ENCODE results near the gene PCGF5.
A peak's percentile ranks its signal among the peaks of the same experiment; 100 is the strongest.
"Not testable (repeated sequence)": the region's sequence is repeated elsewhere in the genome, so short reads cannot be mapped to it uniquely, and the experiment has no call there.

Gene PCGF5

DNA sequence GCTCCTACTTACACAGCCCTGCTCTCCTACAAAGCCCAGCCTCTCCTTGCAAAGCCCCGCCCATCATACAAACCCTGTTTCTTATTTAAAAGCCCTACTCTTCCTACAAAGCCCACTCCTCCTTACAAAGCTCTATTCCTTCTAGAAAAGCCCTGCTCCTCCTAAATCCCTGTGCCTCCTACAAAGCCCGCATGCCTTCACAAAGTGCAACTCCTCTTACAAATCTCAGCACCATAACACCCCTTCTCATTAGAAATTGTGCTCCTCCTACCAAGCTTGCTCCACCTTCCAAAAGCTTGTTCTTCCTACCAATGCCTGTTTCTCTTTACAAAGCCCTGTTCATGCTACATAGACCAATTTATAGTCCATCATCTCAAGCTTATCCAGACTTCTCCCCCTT lies 66.1 kb downstream of the PCGF5 start:
- no peak for DNase-seq (ENCODE audit: low read depth in 2 of 2)

DNA sequence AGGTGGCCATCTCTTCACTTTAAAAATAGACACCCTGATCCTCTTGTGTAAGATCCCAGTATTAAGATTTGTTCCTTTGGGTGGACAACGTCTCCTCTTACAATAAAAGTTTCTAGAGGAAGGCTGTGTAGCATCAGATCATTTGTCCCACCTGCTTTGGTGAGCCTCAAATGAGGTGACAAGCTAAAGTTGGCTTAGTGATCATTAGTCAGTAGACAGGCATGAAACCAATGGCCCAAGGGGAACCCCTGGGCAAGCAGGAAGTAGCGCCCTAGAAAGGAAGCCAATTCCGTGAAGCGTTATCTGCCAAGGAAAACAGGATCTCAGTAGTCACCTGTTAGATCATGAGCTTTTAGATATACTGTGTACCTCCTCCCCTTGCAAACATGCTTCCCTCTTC lies 66.8 kb downstream of the PCGF5 start:
- DNase-seq (ENCODE audit: low read depth in 2 of 2), result no peak

GRCh38 chr10:91287912-91288311 lies 67.4 kb downstream of the PCGF5 start:
- no peak for DNase-seq (ENCODE audit: low read depth in 2 of 2)

DNA sequence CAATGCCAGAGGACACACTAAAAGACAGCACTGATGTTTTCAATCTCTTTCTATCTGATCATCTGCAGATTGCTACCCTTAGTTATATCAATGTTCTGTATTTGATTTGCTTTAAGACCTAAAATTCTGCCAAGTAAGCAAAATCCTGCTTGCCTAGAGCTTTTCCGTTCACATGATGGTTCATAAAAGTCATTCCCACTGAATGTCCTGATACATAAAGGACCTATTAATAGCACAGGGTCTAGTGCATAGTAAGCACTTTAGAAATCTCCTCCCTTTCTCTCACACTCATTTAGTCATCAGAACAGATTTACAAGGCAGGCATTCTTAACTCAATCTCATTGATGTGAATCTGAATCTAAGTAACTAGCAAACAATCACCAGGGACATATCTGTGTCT lies 68.8 kb downstream of the PCGF5 start:
- no peak for DNase-seq (ENCODE audit: low read depth in 2 of 2)

GRCh38 chr10:91290607-91291006 lies 70.1 kb downstream of the PCGF5 start:
- no peak for DNase-seq (ENCODE audit: low read depth in 2 of 2)

GRCh38 chr10:91294134-91294906 lies 73.9 kb downstream of the PCGF5 start:
- DNase-seq (ENCODE audit: low read depth in 2 of 2), result no peak

GRCh38 chr10:91295346-91295745 lies 74.9 kb downstream of the PCGF5 start:
- no peak for DNase-seq (ENCODE audit: low read depth in 2 of 2)

DNA sequence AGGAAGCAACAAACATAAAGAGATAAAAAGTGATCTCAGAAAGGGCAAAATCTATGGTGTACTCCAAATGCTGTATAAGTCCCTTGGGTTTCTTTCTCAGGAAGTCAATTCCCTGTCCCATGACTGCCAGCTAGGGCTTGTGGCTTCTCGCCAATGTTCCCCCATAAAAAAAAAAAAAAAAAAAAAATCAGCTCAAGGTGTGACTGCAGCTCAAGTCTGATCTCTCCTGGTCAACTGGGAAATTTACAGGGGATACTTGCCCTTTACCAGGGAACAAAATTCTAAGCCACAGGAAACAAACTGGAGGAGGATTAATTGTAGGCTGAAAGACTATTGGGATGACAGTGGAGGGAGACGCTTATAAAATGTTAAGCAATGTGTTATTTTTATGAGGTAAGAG lies 76.0 kb downstream of the PCGF5 start:
- DNase-seq (ENCODE audit: low read depth in 2 of 2), result no peak

- DNase-seq (ENCODE audit: low read depth in 2 of 2), result peak; percentile 48 to 59
These were observed 77.9 kb downstream of the PCGF5 start for GRCh38 chr10:91298224-91298871.

- DNase-seq (ENCODE audit: low read depth in 2 of 2), result no peak
These were observed 79.6 kb downstream of the PCGF5 start for GRCh38 chr10:91299999-91300575.

GRCh38 chr10:91302946-91303345 lies 82.5 kb downstream of the PCGF5 start:
- DNase-seq (ENCODE audit: low read depth in 2 of 2), result not testable (repeated sequence)

GRCh38 chr10:91305979-91306378 lies 85.5 kb downstream of the PCGF5 start:
- DNase-seq (ENCODE audit: low read depth in 2 of 2), result not testable (repeated sequence)

GRCh38 chr10:91307489-91307888 lies 87.0 kb downstream of the PCGF5 start:
- no peak for DNase-seq (ENCODE audit: low read depth in 2 of 2)

- DNase-seq (ENCODE audit: low read depth in 2 of 2), result no peak
These were observed 89.2 kb downstream of the PCGF5 start for GRCh38 chr10:91309711-91310110.

DNA sequence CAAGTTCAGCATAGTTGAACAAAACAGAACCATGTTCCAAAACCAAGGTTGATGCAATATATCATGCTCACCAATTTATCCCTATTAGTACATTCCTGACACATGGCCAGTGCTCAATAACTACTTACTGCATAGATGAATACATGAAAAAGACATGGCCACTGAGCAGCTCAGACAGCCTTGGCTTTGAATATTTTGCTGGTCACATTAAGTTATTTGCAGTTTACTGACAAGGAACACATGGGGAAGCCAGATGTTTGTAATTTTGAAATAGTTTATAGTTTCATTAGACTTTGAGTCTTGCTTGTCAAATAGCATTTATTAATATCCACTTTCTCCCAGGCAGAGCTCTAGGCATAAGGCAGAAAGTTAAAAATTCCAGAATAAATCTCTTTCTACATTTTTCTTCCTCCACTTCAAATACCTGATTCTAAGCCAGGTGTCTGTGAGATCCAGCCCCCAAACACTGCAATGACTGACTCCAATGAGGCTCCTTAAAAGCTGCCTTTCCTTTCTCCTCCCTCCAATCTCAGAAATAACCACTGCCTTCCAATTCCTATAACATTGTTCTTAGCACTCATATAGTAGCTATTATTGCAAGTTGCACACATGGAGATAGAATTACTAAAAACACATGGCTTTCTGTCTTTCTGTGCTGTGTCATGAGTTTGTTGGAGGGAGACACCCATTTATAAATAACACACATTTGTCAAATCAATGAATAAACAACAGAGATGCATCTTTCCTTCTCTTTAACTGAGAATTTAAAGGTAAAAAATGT lies 91.3 kb downstream of the PCGF5 start:
- no peak for DNase-seq (ENCODE audit: low read depth in 2 of 2)

DNA sequence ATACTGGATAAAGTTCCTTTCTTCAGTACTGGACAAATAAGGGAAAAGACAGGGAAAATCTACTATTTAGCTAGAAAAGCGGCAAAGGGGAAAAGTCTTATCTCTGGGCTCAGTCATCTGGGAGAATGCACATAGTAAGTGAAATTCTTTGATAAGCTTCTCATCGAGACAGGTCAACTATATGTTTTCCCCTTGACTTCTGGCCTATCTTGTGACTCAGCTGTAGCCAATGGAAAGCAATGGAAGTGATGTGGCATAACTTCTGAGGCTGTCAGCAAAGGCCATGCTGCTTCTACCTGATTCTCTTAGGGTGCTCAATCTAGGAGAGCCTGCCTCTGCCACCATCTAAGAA lies 91.9 kb downstream of the PCGF5 start:
- DNase-seq (ENCODE audit: low read depth in 2 of 2), result no peak

DNA sequence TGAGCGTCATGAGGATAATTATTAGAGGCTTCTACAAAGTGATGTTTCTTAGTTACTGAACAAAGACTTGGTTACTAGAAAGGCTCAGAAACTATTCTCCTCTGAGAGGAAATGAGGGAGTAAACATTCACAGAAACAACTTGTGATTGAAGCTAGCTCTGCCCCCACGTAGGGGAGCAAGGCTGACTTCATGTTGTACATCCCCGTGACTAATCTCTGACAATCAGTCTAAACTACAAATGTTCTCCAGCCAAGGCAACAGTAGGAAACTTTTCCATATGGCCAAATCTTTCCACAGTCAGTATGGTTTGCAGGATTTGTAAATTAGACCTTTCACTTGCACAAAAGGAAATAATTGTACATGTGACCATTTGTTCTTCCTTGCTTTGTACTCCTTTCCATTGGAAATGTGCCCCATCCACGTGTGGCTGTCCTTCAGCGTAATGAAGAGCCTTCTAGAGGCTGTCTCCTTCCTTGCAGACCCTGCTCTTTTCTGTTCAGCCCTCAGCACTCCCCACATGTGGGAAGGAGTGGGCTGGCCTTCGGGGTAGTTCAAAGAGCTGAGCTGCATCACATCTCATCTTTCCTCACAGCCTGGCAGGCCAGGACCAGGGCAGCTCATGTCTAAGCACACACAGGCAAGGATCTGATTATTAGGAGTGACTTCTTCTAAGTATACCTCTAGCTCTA lies 93.5 kb downstream of the PCGF5 start:
- no peak for DNase-seq (ENCODE audit: low read depth in 2 of 2)

GRCh38 chr10:91316486-91316885 lies 96.0 kb downstream of the PCGF5 start:
- no peak for DNase-seq (ENCODE audit: low read depth in 2 of 2)

- DNase-seq (ENCODE audit: low read depth in 2 of 2), result no peak
These were observed 97.1 kb downstream of the PCGF5 start for GRCh38 chr10:91317541-91317940.

GRCh38 chr10:91319336-91319735 lies 98.9 kb downstream of the PCGF5 start:
- no peak for DNase-seq (ENCODE audit: low read depth in 2 of 2)

DNA sequence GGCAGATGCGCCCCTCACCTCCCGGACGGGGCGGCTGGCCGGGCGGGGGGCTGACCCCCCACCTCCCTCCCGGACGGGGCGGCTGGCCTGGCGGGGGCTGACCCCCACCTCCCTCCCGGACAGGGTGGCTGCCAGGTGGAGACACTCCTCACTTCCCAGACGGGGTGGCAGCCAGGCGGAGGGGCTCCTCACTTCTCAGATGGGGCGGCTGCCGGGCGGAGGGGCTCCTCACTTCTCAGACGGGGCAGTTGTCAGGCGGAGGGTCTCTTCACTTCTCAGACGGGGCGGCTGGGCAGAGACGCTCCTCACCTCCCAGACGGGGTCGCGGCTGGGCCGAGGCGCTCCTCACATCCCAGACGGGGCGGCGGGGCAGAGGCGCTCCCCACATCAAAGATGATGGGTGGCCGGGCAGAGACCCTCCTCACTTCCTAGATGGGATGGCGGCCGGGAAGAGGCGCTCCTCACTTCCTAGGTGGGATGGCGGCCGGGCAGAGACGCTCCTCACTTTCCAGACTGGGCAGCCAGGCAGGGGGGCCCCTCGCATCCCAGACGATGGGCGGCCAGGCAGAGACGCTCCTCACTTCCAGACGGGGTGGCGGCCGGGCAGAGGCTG lies 102.9 kb downstream of the PCGF5 start:
- DNase-seq (ENCODE audit: low read depth in 2 of 2), result not testable (repeated sequence)

Data from stimulated activated CD8-positive, alpha-beta memory T cell treated with anti-CD3 and anti-CD28 coated beads, Interleukin-2, amount 100 ng/mL, for 1 hour (primary cell).